ENCODE data around the gene SORCS2.

The SORCS2 gene

GRCh38 chr4:7393601-7394575, 201.6 kb downstream of the SORCS2 start:
- DNase-seq (ENCODE audit: low read depth): no peak

- no peak for DNase-seq (ENCODE audit: low read depth)
Observed at GRCh38 chr4:7394681-7395451, 202.5 kb downstream of the SORCS2 start.

GRCh38 chr4:7395645-7396044, 203.3 kb downstream of the SORCS2 start:
- no peak for DNase-seq (ENCODE audit: low read depth)

GRCh38 chr4:7396186-7396910, 204.0 kb downstream of the SORCS2 start:
- no peak for DNase-seq (ENCODE audit: low read depth)

GRCh38 chr4:7397206-7398103, 205.1 kb downstream of the SORCS2 start:
- DNase-seq (ENCODE audit: low read depth): no peak

GRCh38 chr4:7398104-7398423, 205.7 kb downstream of the SORCS2 start:
- no peak for DNase-seq (ENCODE audit: low read depth)

- DNase-seq (ENCODE audit: low read depth): no peak
Observed at GRCh38 chr4:7398788-7399439, 206.6 kb downstream of the SORCS2 start.

GRCh38 chr4:7399440-7400234, 207.3 kb downstream of the SORCS2 start:
- no peak for DNase-seq (ENCODE audit: low read depth)

GRCh38 chr4:7400671-7401298, 208.4 kb downstream of the SORCS2 start:
- DNase-seq (ENCODE audit: low read depth): no peak

- DNase-seq (ENCODE audit: low read depth): no peak
Observed at GRCh38 chr4:7402526-7402925, 210.2 kb downstream of the SORCS2 start.

GRCh38 chr4:7403001-7403400, 210.7 kb downstream of the SORCS2 start:
- DNase-seq (ENCODE audit: low read depth): no peak

- DNase-seq (ENCODE audit: low read depth): no peak
Observed at GRCh38 chr4:7408166-7408565, 215.8 kb downstream of the SORCS2 start.

GRCh38 chr4:7410446-7410845, 218.1 kb downstream of the SORCS2 start:
- DNase-seq (ENCODE audit: low read depth): no peak

- no peak for DNase-seq (ENCODE audit: low read depth)
Observed at GRCh38 chr4:7411491-7411890, 219.2 kb downstream of the SORCS2 start.

- DNase-seq (ENCODE audit: low read depth): no peak
Observed at GRCh38 chr4:7411896-7412553, 219.7 kb downstream of the SORCS2 start.

GRCh38 chr4:7412554-7412912, 220.2 kb downstream of the SORCS2 start:
- DNase-seq (ENCODE audit: low read depth): no peak

- no peak for DNase-seq (ENCODE audit: low read depth)
Observed at GRCh38 chr4:7414046-7414445, 221.7 kb downstream of the SORCS2 start.

GRCh38 chr4:7414736-7415510, 222.6 kb downstream of the SORCS2 start:
- no peak for DNase-seq (ENCODE audit: low read depth)

Measured in stimulated activated CD8-positive, alpha-beta memory T cell treated with anti-CD3 and anti-CD28 coated beads, Interleukin-15, amount 100 ng/mL, for 24 hours (primary cell).